SK-N-SH treated with all-trans-retinoic acid at 6 μM for 48 hours (cell line): ENCODE data around the gene RPP30.

Experiments used
- ATAC-seq: fragments of 200-7000 bp; cut with Tn5 transposase; 3 replicates; pipeline ENCODE4 v1.9.1; 2020; ENCODE audit warnings: mild to moderate bottlenecking, moderate library complexity
- ARNTL ChIP-seq: fragments of 450-650 bp; formaldehyde crosslinking; IDR thresholded peaks from 2 replicates; pipeline ENCODE4 v1.5.0; 2020; ENCODE audit warnings: low read depth, mild to moderate bottlenecking, moderate library complexity, borderline replicate concordance
- BACH2 ChIP-seq: fragments of 250-450 bp; sonication (Bioruptor Pico); IDR thresholded peaks from 2 replicates; pipeline ENCODE4 v1.9.0; 2021; ENCODE audit warnings: mild to moderate bottlenecking, borderline replicate concordance
- CSDC2 ChIP-seq: fragments of 250-450 bp; sonication (Bioruptor Pico); IDR thresholded peaks from 2 replicates; pipeline ENCODE4 v1.5.0; 2020; ENCODE audit warnings: mild to moderate bottlenecking, moderate library complexity
- ESRRG ChIP-seq: fragments of 250-450 bp; sonication (Bioruptor Pico); IDR thresholded peaks from 2 replicates; pipeline ENCODE4 v1.6.1; 2021; ENCODE audit warnings: mild to moderate bottlenecking
- ISL1 ChIP-seq: fragments of 250-450 bp; sonication (Bioruptor Pico); IDR thresholded peaks from 2 replicates; pipeline ENCODE4 v2.1.2; 2022; ENCODE audit warnings: mild to moderate bottlenecking, moderate library complexity
- OSR1 ChIP-seq: fragments of 250-450 bp; sonication (Bioruptor Pico); IDR thresholded peaks from 2 replicates; pipeline ENCODE4 v1.8.0; 2022; ENCODE audit warnings: moderate library complexity, mild to moderate bottlenecking, inconsistent platforms
- PPARA ChIP-seq: fragments of 250-450 bp; sonication (Bioruptor Pico); IDR thresholded peaks from 2 replicates; pipeline ENCODE4 v1.5.0; 2020; ENCODE audit warnings: mild to moderate bottlenecking, borderline replicate concordance
- RARB ChIP-seq: fragments of 250-450 bp; sonication (Bioruptor Pico); IDR thresholded peaks from 2 replicates; pipeline ENCODE4 v1.8.0; 2021; ENCODE audit warnings: mild to moderate bottlenecking, moderate library complexity
- SNAI2 ChIP-seq: fragments of 250-450 bp; sonication (Bioruptor Pico); IDR thresholded peaks from 2 replicates; pipeline ENCODE4 v1.5.0; 2020; ENCODE audit warnings: mild to moderate bottlenecking, moderate library complexity
- TCF4 ChIP-seq: fragments of 250-450 bp; sonication (Bioruptor Pico); IDR thresholded peaks from 2 replicates; pipeline ENCODE4 v1.8.0; 2021; ENCODE audit warnings: mild to moderate bottlenecking, moderate library complexity, borderline replicate concordance
- TOX ChIP-seq: fragments of 250-450 bp; sonication (Bioruptor Pico); IDR thresholded peaks from 2 replicates; pipeline ENCODE4 v1.8.0; 2021; ENCODE audit warnings: mild to moderate bottlenecking, moderate library complexity, borderline replicate concordance
- ZC3H10 ChIP-seq: fragments of 250-450 bp; sonication (Bioruptor Pico); IDR thresholded peaks from 2 replicates; pipeline ENCODE4 v1.5.1; 2021; ENCODE audit warnings: mild to moderate bottlenecking, moderate library complexity
- ZFP3 ChIP-seq: fragments of 250-450 bp; sonication (Bioruptor Pico); IDR thresholded peaks from 2 replicates; pipeline ENCODE4 v1.5.0; 2020; ENCODE audit warnings: mild to moderate bottlenecking, moderate library complexity
- ZFP30 ChIP-seq: fragments of 450-650 bp; formaldehyde crosslinking; IDR thresholded peaks from 2 replicates; pipeline ENCODE4 v1.5.0; 2022; ENCODE audit warnings: mild to moderate bottlenecking, moderate library complexity
- ZNF565 ChIP-seq: fragments of 450-650 bp; formaldehyde crosslinking; conservative IDR thresholded peaks from 2 replicates; pipeline ENCODE4 v1.5.0; 2020; ENCODE audit warnings: low read depth, mild to moderate bottlenecking, moderate library complexity
- ZNF70 ChIP-seq: fragments of 450-650 bp; formaldehyde crosslinking; IDR thresholded peaks from 2 replicates; pipeline ENCODE4 v1.5.0; 2020; ENCODE audit warnings: mild to moderate bottlenecking, moderate library complexity
- TF ChIP-seq, protein P1 (sequence below): fragments of 250-450 bp; sonication (Bioruptor Pico); IDR thresholded peaks from 2 replicates; pipeline ENCODE4 v1.8.0; 2020; ENCODE audit warnings: mild to moderate bottlenecking, moderate library complexity, borderline replicate concordance
- TF ChIP-seq, protein P2 (sequence below): fragments of 250-450 bp; sonication (Bioruptor Pico); IDR thresholded peaks from 2 replicates; pipeline ENCODE4 v1.5.0; 2020; ENCODE audit warnings: mild to moderate bottlenecking, moderate library complexity
- TF ChIP-seq, protein P3 (sequence below): fragments of 250-450 bp; sonication (Bioruptor Pico); IDR thresholded peaks from 2 replicates; pipeline ENCODE4 v1.5.1; 2021; ENCODE audit warnings: mild to moderate bottlenecking, moderate library complexity
- TF ChIP-seq, protein P4 (sequence below): fragments of 250-450 bp; sonication (Bioruptor Pico); IDR thresholded peaks from 2 replicates; pipeline ENCODE4 v1.5.1; 2020; ENCODE audit warnings: low read depth, mild to moderate bottlenecking, moderate library complexity
- TF ChIP-seq, protein P5 (sequence below): fragments of 250-450 bp; sonication (Bioruptor Pico); IDR thresholded peaks from 2 replicates; pipeline ENCODE4 v1.8.0; 2021; ENCODE audit warnings: low read depth, mild to moderate bottlenecking, moderate library complexity, borderline replicate concordance

RPP30 gene

DNA sequence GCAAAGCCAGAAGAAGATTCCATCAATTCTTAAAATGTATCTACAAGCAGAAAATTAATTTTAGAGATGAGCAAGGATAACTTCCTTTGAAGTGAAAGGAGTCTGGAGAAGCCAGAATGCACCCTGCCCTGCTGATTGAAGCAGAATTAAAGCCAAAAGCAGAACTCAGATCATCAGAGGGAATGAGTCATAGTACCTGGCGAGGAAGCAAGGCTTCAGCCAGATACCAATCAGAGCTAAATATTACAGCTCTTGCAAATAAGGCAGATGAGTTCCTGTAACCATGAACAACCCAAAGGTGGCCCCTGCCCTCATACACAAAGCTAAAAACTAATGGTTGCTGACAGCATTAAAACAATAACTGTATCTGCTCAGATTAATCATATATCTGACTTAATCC, 24.3 kb upstream of the RPP30 start:
- ATAC-seq, result peak; percentile 43
- TF ChIP-seq CSDC2 (CRISPR knock-in tag), result no peak
- TF ChIP-seq ZC3H10 (CRISPR knock-in tag), result no peak
- TF ChIP-seq ISL1 (CRISPR knock-in tag), result no peak
- TF ChIP-seq, protein P1, sequence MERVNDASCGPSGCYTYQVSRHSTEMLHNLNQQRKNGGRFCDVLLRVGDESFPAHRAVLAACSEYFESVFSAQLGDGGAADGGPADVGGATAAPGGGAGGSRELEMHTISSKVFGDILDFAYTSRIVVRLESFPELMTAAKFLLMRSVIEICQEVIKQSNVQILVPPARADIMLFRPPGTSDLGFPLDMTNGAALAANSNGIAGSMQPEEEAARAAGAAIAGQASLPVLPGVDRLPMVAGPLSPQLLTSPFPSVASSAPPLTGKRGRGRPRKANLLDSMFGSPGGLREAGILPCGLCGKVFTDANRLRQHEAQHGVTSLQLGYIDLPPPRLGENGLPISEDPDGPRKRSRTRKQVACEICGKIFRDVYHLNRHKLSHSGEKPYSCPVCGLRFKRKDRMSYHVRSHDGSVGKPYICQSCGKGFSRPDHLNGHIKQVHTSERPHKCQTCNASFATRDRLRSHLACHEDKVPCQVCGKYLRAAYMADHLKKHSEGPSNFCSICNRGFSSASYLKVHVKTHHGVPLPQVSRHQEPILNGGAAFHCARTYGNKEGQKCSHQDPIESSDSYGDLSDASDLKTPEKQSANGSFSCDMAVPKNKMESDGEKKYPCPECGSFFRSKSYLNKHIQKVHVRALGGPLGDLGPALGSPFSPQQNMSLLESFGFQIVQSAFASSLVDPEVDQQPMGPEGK (CRISPR knock-in tag), result no peak
- TF ChIP-seq TCF4 (CRISPR knock-in tag), result no peak
- no peak for TF ChIP-seq ESRRG (CRISPR knock-in tag)
- TF ChIP-seq ZFP30 (CRISPR knock-in tag), result no peak
- TF ChIP-seq SNAI2 (CRISPR knock-in tag), result no peak
- no peak for TF ChIP-seq PPARA (CRISPR knock-in tag)
- TF ChIP-seq ARNTL, result no peak
- no peak for TF ChIP-seq ZFP3 (CRISPR knock-in tag)
- no peak for TF ChIP-seq RARB (CRISPR knock-in tag)
- TF ChIP-seq, protein P2, sequence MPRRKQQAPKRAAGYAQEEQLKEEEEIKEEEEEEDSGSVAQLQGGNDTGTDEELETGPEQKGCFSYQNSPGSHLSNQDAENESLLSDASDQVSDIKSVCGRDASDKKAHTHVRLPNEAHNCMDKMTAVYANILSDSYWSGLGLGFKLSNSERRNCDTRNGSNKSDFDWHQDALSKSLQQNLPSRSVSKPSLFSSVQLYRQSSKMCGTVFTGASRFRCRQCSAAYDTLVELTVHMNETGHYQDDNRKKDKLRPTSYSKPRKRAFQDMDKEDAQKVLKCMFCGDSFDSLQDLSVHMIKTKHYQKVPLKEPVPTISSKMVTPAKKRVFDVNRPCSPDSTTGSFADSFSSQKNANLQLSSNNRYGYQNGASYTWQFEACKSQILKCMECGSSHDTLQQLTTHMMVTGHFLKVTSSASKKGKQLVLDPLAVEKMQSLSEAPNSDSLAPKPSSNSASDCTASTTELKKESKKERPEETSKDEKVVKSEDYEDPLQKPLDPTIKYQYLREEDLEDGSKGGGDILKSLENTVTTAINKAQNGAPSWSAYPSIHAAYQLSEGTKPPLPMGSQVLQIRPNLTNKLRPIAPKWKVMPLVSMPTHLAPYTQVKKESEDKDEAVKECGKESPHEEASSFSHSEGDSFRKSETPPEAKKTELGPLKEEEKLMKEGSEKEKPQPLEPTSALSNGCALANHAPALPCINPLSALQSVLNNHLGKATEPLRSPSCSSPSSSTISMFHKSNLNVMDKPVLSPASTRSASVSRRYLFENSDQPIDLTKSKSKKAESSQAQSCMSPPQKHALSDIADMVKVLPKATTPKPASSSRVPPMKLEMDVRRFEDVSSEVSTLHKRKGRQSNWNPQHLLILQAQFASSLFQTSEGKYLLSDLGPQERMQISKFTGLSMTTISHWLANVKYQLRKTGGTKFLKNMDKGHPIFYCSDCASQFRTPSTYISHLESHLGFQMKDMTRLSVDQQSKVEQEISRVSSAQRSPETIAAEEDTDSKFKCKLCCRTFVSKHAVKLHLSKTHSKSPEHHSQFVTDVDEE (CRISPR knock-in tag), result no peak
- TF ChIP-seq, all 23 proteins: peak for 0

DNA sequence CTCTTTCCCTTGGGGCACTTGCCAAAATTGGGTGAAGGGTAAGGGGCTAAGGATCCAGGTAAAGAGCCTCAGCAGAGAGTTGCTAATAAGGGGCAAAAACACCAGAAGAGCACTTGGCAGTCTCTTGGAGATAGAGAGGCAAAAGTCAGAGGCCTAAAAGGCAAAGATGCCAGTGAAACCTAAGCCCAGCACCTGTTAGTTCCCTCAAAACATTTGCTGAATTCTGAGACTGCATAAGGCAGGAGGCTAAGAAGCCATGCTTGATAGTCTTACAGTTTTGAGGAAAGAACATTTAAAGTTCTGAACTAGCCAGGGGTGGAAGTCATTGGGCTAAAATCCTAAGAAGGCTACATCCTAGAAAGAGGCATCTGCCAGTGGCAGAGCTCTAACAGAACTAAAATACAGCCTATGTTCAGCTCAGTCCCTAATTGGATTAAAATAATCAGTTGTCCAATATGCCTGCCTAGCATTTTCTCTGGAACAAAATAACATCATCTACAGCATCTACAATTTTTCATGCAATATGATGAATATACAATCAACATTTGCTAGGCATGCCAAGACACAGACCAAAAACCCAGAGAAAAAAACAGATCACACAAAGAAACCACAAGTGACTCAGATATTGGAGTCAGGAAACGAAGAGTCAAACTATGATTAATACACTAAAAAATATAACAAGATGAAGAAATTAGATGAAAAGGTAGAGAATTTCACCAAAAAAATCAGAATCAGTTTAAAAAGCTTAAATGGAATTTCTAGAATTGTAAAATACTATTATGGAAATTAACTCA, 21.6 kb upstream of the RPP30 start:
- no peak for TF ChIP-seq ZNF70
- TF ChIP-seq ESRRG (CRISPR knock-in tag), result no peak
- TF ChIP-seq CSDC2 (CRISPR knock-in tag), result no peak
- TF ChIP-seq ZFP3 (CRISPR knock-in tag), result no peak
- no peak for ATAC-seq

DNA sequence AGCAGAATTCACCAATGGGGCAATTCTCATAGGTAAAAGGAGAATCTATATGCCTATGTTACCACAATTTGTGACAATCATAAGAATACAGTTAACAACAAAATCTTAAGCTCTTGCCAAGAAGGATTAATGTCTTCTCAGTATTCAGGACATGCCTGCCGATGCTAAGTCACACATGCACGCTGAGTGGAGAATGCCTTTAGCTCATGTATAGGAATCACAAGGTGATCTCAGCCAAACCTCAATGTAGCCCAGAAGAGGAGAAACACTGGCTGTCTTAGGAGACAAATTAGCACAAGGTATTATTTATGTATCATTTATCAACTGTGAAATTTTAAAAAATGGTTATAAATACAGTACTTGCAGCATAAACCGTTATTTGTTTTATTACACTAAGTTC, 16.6 kb upstream of the RPP30 start:
- TF ChIP-seq, protein P1 (CRISPR knock-in tag), result no peak
- TF ChIP-seq ZNF565 (CRISPR knock-in tag) (no peak), TOX (no peak), ISL1 (CRISPR knock-in tag) (no peak), TCF4 (CRISPR knock-in tag) (no peak)
- TF ChIP-seq, protein P3, sequence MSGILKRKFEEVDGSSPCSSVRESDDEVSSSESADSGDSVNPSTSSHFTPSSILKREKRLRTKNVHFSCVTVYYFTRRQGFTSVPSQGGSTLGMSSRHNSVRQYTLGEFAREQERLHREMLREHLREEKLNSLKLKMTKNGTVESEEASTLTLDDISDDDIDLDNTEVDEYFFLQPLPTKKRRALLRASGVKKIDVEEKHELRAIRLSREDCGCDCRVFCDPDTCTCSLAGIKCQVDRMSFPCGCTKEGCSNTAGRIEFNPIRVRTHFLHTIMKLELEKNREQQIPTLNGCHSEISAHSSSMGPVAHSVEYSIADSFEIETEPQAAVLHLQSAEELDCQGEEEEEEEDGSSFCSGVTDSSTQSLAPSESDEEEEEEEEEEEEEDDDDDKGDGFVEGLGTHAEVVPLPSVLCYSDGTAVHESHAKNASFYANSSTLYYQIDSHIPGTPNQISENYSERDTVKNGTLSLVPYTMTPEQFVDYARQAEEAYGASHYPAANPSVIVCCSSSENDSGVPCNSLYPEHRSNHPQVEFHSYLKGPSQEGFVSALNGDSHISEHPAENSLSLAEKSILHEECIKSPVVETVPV (CRISPR knock-in tag), result no peak
- no peak for ATAC-seq

DNA sequence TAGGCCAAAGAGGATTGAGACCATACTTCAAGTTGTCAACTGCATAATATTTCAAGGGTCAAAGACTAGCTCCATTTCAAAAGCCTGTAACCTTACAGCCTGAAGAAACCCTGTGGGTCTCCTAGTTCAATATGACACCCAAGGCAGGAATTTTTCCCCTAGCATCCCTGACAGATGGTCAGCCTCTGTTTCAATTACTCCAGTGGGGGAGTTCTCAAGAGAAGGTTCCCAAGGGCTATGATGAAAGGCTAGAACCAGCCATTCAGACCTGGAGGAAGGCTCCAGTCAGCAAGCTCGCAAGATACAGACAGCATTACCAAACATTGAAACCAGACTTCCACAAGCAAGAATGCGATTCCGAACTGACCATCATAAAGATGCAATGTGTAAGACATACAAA, 15.5 kb upstream of the RPP30 start:
- ATAC-seq, result no peak
- no peak for TF ChIP-seq BACH2 (CRISPR knock-in tag)
- TF ChIP-seq ZFP3 (CRISPR knock-in tag), result no peak
- TF ChIP-seq CSDC2 (CRISPR knock-in tag), result no peak
- no peak for TF ChIP-seq TCF4 (CRISPR knock-in tag)
- no peak for TF ChIP-seq RARB (CRISPR knock-in tag)
- TF ChIP-seq ISL1 (CRISPR knock-in tag), result no peak
- TF ChIP-seq, protein P1 (CRISPR knock-in tag), result no peak
- TF ChIP-seq, protein P4, sequence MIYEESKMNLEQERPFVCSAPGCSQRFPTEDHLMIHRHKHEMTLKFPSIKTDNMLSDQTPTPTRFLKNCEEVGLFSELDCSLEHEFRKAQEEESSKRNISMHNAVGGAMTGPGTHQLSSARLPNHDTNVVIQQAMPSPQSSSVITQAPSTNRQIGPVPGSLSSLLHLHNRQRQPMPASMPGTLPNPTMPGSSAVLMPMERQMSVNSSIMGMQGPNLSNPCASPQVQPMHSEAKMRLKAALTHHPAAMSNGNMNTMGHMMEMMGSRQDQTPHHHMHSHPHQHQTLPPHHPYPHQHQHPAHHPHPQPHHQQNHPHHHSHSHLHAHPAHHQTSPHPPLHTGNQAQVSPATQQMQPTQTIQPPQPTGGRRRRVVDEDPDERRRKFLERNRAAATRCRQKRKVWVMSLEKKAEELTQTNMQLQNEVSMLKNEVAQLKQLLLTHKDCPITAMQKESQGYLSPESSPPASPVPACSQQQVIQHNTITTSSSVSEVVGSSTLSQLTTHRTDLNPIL (CRISPR knock-in tag), result no peak
- TF ChIP-seq, protein P5, sequence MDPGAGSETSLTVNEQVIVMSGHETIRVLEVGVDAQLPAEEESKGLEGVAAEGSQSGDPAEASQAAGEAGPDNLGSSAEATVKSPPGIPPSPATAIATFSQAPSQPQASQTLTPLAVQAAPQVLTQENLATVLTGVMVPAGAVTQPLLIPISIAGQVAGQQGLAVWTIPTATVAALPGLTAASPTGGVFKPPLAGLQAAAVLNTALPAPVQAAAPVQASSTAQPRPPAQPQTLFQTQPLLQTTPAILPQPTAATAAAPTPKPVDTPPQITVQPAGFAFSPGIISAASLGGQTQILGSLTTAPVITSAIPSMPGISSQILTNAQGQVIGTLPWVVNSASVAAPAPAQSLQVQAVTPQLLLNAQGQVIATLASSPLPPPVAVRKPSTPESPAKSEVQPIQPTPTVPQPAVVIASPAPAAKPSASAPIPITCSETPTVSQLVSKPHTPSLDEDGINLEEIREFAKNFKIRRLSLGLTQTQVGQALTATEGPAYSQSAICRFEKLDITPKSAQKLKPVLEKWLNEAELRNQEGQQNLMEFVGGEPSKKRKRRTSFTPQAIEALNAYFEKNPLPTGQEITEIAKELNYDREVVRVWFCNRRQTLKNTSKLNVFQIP (CRISPR knock-in tag), result no peak
- no peak for TF ChIP-seq ESRRG (CRISPR knock-in tag)
- no peak for TF ChIP-seq TOX
- no peak for TF ChIP-seq OSR1 (CRISPR knock-in tag)
